SK-N-MC (cell line): ENCODE data around the gene MYH9.

Source experiments
- DNase-seq: peaks from one replicate; pipeline ENCODE4 v3.0.0-alpha.2; 2011; ENCODE audit warnings: low read depth, low spot score
- H3K27ac ChIP-seq: fragments of 200-600 bp; sonication (generic); 2 replicates; pipeline ENCODE4 v1.5.1; 2016; ENCODE audit warnings: mixed run types
- H3K36me3 ChIP-seq: fragments of 200-600 bp; sonication (generic); 2 replicates; pipeline ENCODE4 v1.6.1; 2017; ENCODE audit warnings: antibody characterized with exemption, low read length, mixed read lengths; ENCODE audit not compliant: insufficient read depth
- H3K4me3 ChIP-seq: fragments of 200-600 bp; sonication (generic); 2 replicates; pipeline ENCODE4 v1.5.1; 2016
- H3K9ac ChIP-seq: fragments of 200-600 bp; sonication (generic); 2 replicates; pipeline ENCODE4 v1.8.0; 2017; ENCODE audit warnings: mixed run types, mixed read lengths; ENCODE audit not compliant: insufficient read length
- H3K9me3 ChIP-seq: fragments of 200-600 bp; sonication (generic); 2 replicates; pipeline ENCODE4 v1.6.1; 2017; ENCODE audit warnings: low read depth, mild to moderate bottlenecking, antibody characterized with exemption, low read length, moderate library complexity, mixed read lengths
- EZH2 ChIP-seq: fragments of 200-600 bp; sonication (generic); IDR thresholded peaks from one replicate; pipeline ENCODE4 v1.6.1; 2017; ENCODE audit warnings: antibody characterized with exemption
- FOXP2 ChIP-seq: optimal IDR thresholded peaks from 2 replicates; pipeline ENCODE3; 2011; ENCODE audit warnings: mild to moderate bottlenecking, moderate library complexity; ENCODE audit not compliant: insufficient read depth; ENCODE audit errors: extremely low read length, control extremely low read depth
- POLR2AphosphoS5 ChIP-seq: IDR thresholded peaks from 2 replicates; pipeline ENCODE4 v1.6.1; 2012; ENCODE audit warnings: mild to moderate bottlenecking, low read depth, low read length, borderline replicate concordance

Gene MYH9

GRCh38 chr22:36249160-36249559 lies 138.6 kb downstream of the MYH9 start:
- DNase-seq, result no peak
- Histone ChIP-seq H3K36me3 (no peaks in the 10 kb centered on the region), H3K9ac (no peak overlapping the region), H3K4me3 (no peak overlapping the region), H3K27ac (no peak overlapping the region), H3K9me3 (no peaks in the 10 kb centered on the region)
- no peak for TF ChIP-seq POLR2AphosphoS5

DNA sequence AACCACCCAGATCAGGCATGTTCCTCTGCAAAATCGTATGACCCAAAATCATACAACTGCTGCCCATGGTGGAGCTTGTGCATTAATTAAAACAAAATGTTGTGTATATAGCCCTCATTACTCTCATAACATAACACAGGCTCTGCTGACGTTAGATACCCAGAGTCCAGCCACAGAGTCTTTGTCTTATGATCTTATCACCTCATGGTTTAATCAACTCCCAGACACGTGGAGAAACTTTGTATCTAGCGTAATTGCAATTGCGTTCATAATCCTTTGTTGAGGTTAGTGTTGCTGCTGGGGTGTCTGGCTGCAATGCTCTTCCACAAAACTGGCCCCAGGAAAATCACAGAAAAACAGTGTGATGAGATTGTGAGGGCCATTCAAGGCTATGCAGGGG lies 139.8 kb downstream of the MYH9 start:
- Histone ChIP-seq H3K36me3 (no peaks in the 10 kb centered on the region), H3K4me3 (no peak overlapping the region), H3K9ac (no peak overlapping the region), H3K27ac (no peak overlapping the region), H3K9me3 (no peaks in the 10 kb centered on the region)
- TF ChIP-seq EZH2 (no peak), POLR2AphosphoS5 (no peak), FOXP2 (no peak)
- no peak for DNase-seq

DNA sequence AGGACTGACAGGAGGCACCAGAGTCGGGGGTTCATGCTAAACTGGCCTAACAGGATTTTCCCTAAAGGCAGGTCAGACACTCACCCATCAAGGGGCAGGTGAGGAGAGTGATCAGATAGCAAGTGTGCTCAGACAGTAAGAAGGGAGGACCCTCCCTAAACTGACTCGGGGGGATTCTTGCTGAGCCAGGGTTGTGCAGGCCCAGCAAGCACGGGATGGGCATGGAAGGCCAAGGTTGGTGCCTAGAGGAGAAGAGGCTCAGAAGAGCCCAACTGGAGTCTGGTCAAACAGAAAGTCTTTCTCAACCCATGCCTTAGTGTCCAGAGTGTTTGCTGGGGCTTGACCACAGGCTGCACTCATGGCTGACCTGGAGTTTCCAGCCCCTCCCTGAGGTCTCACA lies 141.0 kb downstream of the MYH9 start:
- Histone ChIP-seq H3K9ac (no peak overlapping the region), H3K4me3 (no peak overlapping the region), H3K36me3 (no peaks in the 10 kb centered on the region), H3K9me3 (no peaks in the 10 kb centered on the region), H3K27ac (no peak overlapping the region)
- TF ChIP-seq FOXP2, result no peak
- no peak for TF ChIP-seq EZH2
- no peak for DNase-seq

DNA sequence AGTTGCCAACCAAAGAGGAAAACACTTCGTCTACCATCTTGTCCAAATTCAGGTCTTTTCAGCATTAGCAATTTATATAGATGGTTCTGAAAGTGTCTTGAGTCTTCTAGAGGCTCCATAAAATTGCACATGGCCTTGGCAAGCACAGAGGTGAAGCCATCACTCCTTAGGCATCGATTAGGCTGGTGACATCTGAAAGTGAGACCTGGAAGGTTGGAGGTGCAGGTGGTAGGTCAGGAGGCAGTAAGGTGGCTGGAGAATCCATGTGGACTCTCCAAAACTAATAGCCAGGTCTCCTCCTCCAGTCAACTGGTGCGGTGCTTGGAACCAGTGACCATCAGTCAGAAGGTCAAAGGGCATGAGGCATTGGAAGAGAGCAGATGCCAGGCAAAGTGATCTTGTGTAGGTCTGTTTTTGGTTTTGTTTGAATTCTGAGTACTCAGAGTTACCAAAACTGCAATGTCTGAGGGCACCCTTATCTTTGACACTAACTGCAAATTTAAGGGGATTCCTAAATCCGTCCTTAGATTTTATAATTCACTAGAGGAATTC lies 141.9 kb downstream of the MYH9 start:
- TF ChIP-seq POLR2AphosphoS5 (no peak), EZH2 (no peak), FOXP2 (no peak)
- H3K4me3 ChIP-seq, result no peak overlapping the region
- no peaks in the 10 kb centered on the region for H3K36me3 ChIP-seq
- no peaks in the 10 kb centered on the region for H3K9me3 ChIP-seq
- no peak overlapping the region for H3K9ac ChIP-seq
- no peak overlapping the region for H3K27ac ChIP-seq
- no peak for DNase-seq

DNA sequence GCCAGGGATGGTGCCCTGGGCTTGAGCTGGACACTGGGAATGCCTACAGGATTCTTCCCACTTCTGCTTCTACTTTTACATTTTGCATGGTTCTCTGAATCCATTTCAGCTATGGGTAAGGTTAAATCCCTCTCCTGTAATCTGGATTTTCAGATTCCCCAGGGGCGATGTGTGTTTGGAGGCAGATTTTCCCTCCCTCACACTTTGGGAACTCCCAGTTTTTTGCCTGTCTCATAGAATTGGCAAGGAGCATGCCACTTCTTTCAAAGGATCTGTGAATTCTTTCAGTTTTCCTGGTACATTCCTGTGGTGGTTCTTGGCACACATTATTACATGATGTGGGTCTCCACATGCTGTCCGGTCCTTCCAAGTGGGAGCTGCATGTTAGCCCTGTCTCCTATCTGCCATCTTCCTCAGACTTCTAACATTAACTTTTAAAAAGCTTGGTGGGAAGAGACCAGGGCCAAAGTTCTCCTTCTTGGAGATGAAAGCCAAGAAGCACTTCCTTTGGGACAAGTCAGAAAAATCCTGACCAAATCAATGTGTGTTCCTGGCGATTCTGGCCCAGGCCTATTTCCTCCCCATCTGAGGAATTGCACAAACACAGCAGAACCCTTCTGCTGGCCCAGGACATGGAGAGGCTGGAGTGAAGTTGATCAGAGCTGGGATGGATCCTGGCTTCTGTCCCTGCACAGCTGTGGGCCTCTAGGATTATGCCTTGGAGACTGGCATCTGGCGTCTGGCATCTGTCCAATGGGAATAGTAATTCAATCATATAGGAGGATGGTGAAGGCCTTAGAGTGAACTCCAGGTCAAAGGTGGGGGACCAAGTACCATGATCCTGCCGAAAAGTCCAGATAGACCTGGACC lies 143.0 kb downstream of the MYH9 start:
- Histone ChIP-seq H3K27ac (no peak overlapping the region), H3K9ac (no peak overlapping the region), H3K9me3 (no peaks in the 10 kb centered on the region), H3K4me3 (no peak overlapping the region), H3K36me3 (no peaks in the 10 kb centered on the region)
- DNase-seq, result no peak
- TF ChIP-seq FOXP2 (no peak), POLR2AphosphoS5 (no peak), EZH2 (no peak)

DNA sequence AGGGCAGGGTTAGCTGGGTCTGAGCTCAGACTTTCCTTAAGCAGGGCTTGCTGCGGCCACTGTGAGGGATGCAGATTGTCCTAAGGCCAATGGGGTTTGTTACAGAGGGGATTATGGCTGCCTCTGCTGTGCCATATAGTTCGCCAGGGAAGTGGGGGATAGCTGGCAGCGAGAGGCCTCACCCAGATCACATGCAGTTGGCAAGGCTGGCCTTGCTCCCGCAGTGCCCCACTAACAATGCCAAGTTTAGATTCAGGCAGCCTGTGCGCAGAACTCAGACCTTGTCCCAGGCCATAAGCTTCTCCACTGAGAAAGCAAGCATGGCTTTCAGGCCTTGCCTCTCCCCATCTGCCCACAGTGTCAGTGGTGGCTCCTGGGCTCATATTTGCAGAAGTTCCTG lies 143.8 kb downstream of the MYH9 start:
- no peak for TF ChIP-seq POLR2AphosphoS5
- no peak for TF ChIP-seq EZH2
- no peak for TF ChIP-seq FOXP2
- Histone ChIP-seq H3K36me3 (no peaks in the 10 kb centered on the region), H3K9me3 (no peaks in the 10 kb centered on the region), H3K27ac (no peak overlapping the region), H3K9ac (no peak overlapping the region), H3K4me3 (no peak overlapping the region)
- DNase-seq, result no peak

GRCh38 chr22:36239401-36240171 lies 148.2 kb downstream of the MYH9 start, which contains the start of gene APOL2:
Gene APOL2, minus strand, starts transcription at chr22:36239527. Its CDS starts 6,365 bp downstream, at chr22:36233162.
- peak within 1 kb of the TSS; percentile 85 for H3K4me3 ChIP-seq
- H3K27ac ChIP-seq, result peak within 1 kb of the TSS; percentile 67
- no peaks in the 10 kb centered on the region for H3K9me3 ChIP-seq
- DNase-seq, result peak; percentile 24
- peaks cover 6% of the 10 kb centered on the region; the same call in 1 of the 2 replicates for H3K36me3 ChIP-seq
- peak; percentile 70 for TF ChIP-seq FOXP2
- no peak for TF ChIP-seq EZH2
- H3K9ac ChIP-seq, result peak within 1 kb of the TSS; percentile 79

GRCh38 chr22:36239150-36239400 lies 148.7 kb downstream of the MYH9 start:
- TF ChIP-seq FOXP2 (no peak), POLR2AphosphoS5 (no peak), EZH2 (no peak)
- DNase-seq, result no peak
- Histone ChIP-seq H3K9me3 (no peaks in the 10 kb centered on the region), H3K36me3 (peaks cover 6% of the 10 kb centered on the region; the same call in 1 of the 2 replicates), H3K4me3 (peak overlapping the region; percentile 85), H3K27ac (peak overlapping the region; percentile 67), H3K9ac (peak overlapping the region; percentile 79)
